WTC11 (cell line): ENCODE results near the gene SERINC4. TPM values are rescaled to one million over a fixed set of nuclear protein-coding genes. Genes with fewer than 3 reads are reported as not detected.

Experiments
- ATAC-seq: fragments of 200-7000 bp; cut with Tn5 transposase; 2 replicates; pipeline ENCODE4 v1.10.0; 2021; ENCODE audit warnings: mild to moderate bottlenecking, moderate library complexity
- CTCF ChIA-PET: fragments of 300-600 bp; sonication (Branson Sonifier 250); formaldehyde crosslinking; loops from one replicate; lab custom pipeline; 2021; ENCODE audit warnings: antibody characterized with exemption; lab: Charles Lee
- POLR2A ChIA-PET: fragments of 350-600 bp; sonication (Branson Sonifier 250); formaldehyde crosslinking; loops from one replicate; lab custom pipeline; 2021; ENCODE audit warnings: antibody characterized with exemption; lab: Charles Lee
- DNase-seq: peaks from one replicate; pipeline ENCODE4 v3.0.0; 2021; ENCODE audit warnings: low spot score
- H3K27ac Mint-ChIP-seq: 2 replicates; pipeline ENCODE4 v1.8.0; 2021; ENCODE audit warnings: mixed read lengths
- H3K27me3 Mint-ChIP-seq: 2 replicates; pipeline ENCODE4 v1.8.0; 2021; ENCODE audit warnings: low read depth, mild to moderate bottlenecking, moderate library complexity, mixed read lengths
- H3K36me3 Mint-ChIP-seq: 2 replicates; pipeline ENCODE4 v1.8.0; 2021; ENCODE audit warnings: mixed read lengths
- H3K4me1 Mint-ChIP-seq: 2 replicates; pipeline ENCODE4 v1.8.0; 2022; ENCODE audit warnings: mixed read lengths
- H3K4me3 Mint-ChIP-seq: 2 replicates; pipeline ENCODE4 v1.8.0; 2021; ENCODE audit warnings: mild to moderate bottlenecking, moderate library complexity, mixed read lengths
- H3K9me3 Mint-ChIP-seq: 2 replicates; pipeline ENCODE4 v1.8.0; 2021; ENCODE audit warnings: mixed read lengths
- CREB1 ChIP-seq: sonication (generic); formaldehyde crosslinking; IDR thresholded peaks from 2 replicates; pipeline ENCODE4 v1.8.0; 2023; ENCODE audit warnings: mild to moderate bottlenecking, missing genetic modification reagents
- ELF4 ChIP-seq: sonication (generic); formaldehyde crosslinking; IDR thresholded peaks from 2 replicates; pipeline ENCODE4 v1.8.1; 2022; ENCODE audit warnings: low read depth, mild to moderate bottlenecking, moderate library complexity, missing genetic modification reagents
- ESRRA ChIP-seq: sonication (generic); formaldehyde crosslinking; IDR thresholded peaks from 2 replicates; pipeline ENCODE4 v1.8.1; 2022; ENCODE audit warnings: mild to moderate bottlenecking, missing genetic modification reagents, borderline replicate concordance
- FOXJ3 ChIP-seq: sonication (generic); formaldehyde crosslinking; IDR thresholded peaks from 2 replicates; pipeline ENCODE4 v1.9.0; 2021; ENCODE audit warnings: missing genetic modification reagents, mild to moderate bottlenecking, borderline replicate concordance
- IRF1 ChIP-seq: sonication (generic); formaldehyde crosslinking; IDR thresholded peaks from 2 replicates; pipeline ENCODE4 v1.8.0; 2023; ENCODE audit warnings: missing genetic modification reagents
- MXD4 ChIP-seq: fragments of 250-450 bp; sonication (Bioruptor Pico); IDR thresholded peaks from 2 replicates; pipeline ENCODE4 v1.8.0; 2021; ENCODE audit warnings: mild to moderate bottlenecking, moderate library complexity, borderline replicate concordance
- NFE2L1 ChIP-seq: sonication (generic); formaldehyde crosslinking; IDR thresholded peaks from 2 replicates; pipeline ENCODE4 v1.8.1; 2023; ENCODE audit warnings: missing genetic modification reagents
- RELA ChIP-seq: sonication (generic); formaldehyde crosslinking; IDR thresholded peaks from 2 replicates; pipeline ENCODE4 v1.8.1; 2022; ENCODE audit warnings: missing genetic modification reagents, mild to moderate bottlenecking, borderline replicate concordance
- ZMAT4 ChIP-seq: fragments of 250-450 bp; sonication (Bioruptor Pico); IDR thresholded peaks from 2 replicates; pipeline ENCODE4 v1.9.0; 2021; ENCODE audit warnings: mild to moderate bottlenecking
- ZNF121 ChIP-seq: sonication (generic); formaldehyde crosslinking; IDR thresholded peaks from 2 replicates; pipeline ENCODE4 v1.8.0; 2023; ENCODE audit warnings: missing genetic modification reagents
- total RNA-seq: library from RNA; stranded (reverse); gene quantifications from 3 replicates; pipeline ENCODE4 v1.2.3, GENCODE V29; 2021
- TF ChIP-seq, protein P1 (sequence below): sonication (generic); formaldehyde crosslinking; IDR thresholded peaks from 2 replicates; pipeline ENCODE4 v1.8.0; 2022; ENCODE audit warnings: mild to moderate bottlenecking, missing genetic modification reagents
- TF ChIP-seq, protein P2 (sequence below): sonication (generic); formaldehyde crosslinking; IDR thresholded peaks from 2 replicates; pipeline ENCODE4 v1.8.0; 2023; ENCODE audit warnings: missing genetic modification reagents, mild to moderate bottlenecking, borderline replicate concordance
- TF ChIP-seq, protein P3 (sequence below): sonication (generic); formaldehyde crosslinking; IDR thresholded peaks from 2 replicates; pipeline ENCODE4 v1.8.0; 2022; ENCODE audit warnings: mild to moderate bottlenecking, missing genetic modification reagents
- TF ChIP-seq, protein P4 (sequence below): fragments of 250-450 bp; sonication (Bioruptor Pico); IDR thresholded peaks from 2 replicates; pipeline ENCODE4 v1.9.0; 2021; ENCODE audit warnings: mild to moderate bottlenecking, borderline replicate concordance
- TF ChIP-seq, protein P5 (sequence below): fragments of 250-450 bp; sonication (Bioruptor Pico); IDR thresholded peaks from 2 replicates; pipeline ENCODE4 v1.9.0; 2021; ENCODE audit warnings: mild to moderate bottlenecking
- TF ChIP-seq, protein P6 (sequence below): sonication (generic); formaldehyde crosslinking; IDR thresholded peaks from 2 replicates; pipeline ENCODE4 v1.8.1; 2022; ENCODE audit warnings: low read depth, mild to moderate bottlenecking, moderate library complexity, missing genetic modification reagents, borderline replicate concordance

Gene SERINC4
- total RNA-seq, 1 experiment from 2014 or later, result not detected

DNA sequence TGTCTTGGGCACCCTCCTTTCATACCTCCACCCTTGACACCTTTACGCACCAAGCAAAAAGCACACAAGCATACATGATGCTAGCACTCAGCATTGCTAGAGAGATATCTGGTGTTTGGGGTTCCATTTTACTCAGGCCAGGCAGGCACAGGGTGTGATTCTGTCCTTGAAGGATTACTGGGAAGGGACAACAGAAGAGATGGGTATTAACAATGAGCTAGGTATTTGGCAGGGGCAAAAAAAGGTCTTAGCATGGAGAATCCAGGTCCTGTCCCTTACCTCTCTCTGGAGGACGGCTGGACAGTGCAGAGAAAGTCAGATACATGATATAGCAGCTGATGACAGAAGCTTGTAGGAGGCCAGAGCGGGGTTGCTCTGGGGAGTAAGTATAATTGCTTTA is 3.5 kb downstream of the SERINC4 start:
- Mint-ChIP-seq H3K36me3 (peaks cover 63% of the 10 kb centered on the region), H3K27me3 (no peaks in the 10 kb centered on the region), H3K27ac (peak overlapping the region; percentile 18; the same call in 1 of the 2 replicates), H3K9me3 (no peaks in the 10 kb centered on the region), H3K4me1 (peaks cover 61% of the 10 kb centered on the region), H3K4me3 (no peak overlapping the region)
- ChIA-PET CTCF (interaction anchor here (0.6 to 11.1 kb wide), 2 partner anchors 21 to 739 kb away, joined by 3 to 75 read pairs; partner anchors contain the start of gene ELL3), POLR2A (interaction anchor here (0.6 to 2.6 kb wide), 3 partner anchors 11 to 23 kb away, joined by 3 to 8 read pairs (median 3); partner anchors contain the start of gene ELL3)
- DNase-seq (no peak), ATAC-seq (no peak)
- TF ChIP-seq, protein P1, sequence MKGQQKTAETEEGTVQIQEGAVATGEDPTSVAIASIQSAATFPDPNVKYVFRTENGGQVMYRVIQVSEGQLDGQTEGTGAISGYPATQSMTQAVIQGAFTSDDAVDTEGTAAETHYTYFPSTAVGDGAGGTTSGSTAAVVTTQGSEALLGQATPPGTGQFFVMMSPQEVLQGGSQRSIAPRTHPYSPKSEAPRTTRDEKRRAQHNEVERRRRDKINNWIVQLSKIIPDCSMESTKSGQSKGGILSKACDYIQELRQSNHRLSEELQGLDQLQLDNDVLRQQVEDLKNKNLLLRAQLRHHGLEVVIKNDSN, result no peak
- TF ChIP-seq ZNF121 (CRISPR knock-in tag) (no peak), CREB1 (CRISPR knock-in tag) (no peak), ELF4 (CRISPR knock-in tag) (no peak), IRF1 (CRISPR knock-in tag) (no peak), RELA (CRISPR knock-in tag) (no peak), FOXJ3 (no peak)
- TF ChIP-seq, protein P2, sequence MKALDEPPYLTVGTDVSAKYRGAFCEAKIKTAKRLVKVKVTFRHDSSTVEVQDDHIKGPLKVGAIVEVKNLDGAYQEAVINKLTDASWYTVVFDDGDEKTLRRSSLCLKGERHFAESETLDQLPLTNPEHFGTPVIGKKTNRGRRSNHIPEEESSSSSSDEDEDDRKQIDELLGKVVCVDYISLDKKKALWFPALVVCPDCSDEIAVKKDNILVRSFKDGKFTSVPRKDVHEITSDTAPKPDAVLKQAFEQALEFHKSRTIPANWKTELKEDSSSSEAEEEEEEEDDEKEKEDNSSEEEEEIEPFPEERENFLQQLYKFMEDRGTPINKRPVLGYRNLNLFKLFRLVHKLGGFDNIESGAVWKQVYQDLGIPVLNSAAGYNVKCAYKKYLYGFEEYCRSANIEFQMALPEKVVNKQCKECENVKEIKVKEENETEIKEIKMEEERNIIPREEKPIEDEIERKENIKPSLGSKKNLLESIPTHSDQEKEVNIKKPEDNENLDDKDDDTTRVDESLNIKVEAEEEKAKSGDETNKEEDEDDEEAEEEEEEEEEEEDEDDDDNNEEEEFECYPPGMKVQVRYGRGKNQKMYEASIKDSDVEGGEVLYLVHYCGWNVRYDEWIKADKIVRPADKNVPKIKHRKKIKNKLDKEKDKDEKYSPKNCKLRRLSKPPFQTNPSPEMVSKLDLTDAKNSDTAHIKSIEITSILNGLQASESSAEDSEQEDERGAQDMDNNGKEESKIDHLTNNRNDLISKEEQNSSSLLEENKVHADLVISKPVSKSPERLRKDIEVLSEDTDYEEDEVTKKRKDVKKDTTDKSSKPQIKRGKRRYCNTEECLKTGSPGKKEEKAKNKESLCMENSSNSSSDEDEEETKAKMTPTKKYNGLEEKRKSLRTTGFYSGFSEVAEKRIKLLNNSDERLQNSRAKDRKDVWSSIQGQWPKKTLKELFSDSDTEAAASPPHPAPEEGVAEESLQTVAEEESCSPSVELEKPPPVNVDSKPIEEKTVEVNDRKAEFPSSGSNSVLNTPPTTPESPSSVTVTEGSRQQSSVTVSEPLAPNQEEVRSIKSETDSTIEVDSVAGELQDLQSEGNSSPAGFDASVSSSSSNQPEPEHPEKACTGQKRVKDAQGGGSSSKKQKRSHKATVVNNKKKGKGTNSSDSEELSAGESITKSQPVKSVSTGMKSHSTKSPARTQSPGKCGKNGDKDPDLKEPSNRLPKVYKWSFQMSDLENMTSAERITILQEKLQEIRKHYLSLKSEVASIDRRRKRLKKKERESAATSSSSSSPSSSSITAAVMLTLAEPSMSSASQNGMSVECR, result no peak
- TF ChIP-seq, protein P3, sequence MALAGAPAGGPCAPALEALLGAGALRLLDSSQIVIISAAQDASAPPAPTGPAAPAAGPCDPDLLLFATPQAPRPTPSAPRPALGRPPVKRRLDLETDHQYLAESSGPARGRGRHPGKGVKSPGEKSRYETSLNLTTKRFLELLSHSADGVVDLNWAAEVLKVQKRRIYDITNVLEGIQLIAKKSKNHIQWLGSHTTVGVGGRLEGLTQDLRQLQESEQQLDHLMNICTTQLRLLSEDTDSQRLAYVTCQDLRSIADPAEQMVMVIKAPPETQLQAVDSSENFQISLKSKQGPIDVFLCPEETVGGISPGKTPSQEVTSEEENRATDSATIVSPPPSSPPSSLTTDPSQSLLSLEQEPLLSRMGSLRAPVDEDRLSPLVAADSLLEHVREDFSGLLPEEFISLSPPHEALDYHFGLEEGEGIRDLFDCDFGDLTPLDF (CRISPR knock-in tag), result no peak
- TF ChIP-seq, protein P4, sequence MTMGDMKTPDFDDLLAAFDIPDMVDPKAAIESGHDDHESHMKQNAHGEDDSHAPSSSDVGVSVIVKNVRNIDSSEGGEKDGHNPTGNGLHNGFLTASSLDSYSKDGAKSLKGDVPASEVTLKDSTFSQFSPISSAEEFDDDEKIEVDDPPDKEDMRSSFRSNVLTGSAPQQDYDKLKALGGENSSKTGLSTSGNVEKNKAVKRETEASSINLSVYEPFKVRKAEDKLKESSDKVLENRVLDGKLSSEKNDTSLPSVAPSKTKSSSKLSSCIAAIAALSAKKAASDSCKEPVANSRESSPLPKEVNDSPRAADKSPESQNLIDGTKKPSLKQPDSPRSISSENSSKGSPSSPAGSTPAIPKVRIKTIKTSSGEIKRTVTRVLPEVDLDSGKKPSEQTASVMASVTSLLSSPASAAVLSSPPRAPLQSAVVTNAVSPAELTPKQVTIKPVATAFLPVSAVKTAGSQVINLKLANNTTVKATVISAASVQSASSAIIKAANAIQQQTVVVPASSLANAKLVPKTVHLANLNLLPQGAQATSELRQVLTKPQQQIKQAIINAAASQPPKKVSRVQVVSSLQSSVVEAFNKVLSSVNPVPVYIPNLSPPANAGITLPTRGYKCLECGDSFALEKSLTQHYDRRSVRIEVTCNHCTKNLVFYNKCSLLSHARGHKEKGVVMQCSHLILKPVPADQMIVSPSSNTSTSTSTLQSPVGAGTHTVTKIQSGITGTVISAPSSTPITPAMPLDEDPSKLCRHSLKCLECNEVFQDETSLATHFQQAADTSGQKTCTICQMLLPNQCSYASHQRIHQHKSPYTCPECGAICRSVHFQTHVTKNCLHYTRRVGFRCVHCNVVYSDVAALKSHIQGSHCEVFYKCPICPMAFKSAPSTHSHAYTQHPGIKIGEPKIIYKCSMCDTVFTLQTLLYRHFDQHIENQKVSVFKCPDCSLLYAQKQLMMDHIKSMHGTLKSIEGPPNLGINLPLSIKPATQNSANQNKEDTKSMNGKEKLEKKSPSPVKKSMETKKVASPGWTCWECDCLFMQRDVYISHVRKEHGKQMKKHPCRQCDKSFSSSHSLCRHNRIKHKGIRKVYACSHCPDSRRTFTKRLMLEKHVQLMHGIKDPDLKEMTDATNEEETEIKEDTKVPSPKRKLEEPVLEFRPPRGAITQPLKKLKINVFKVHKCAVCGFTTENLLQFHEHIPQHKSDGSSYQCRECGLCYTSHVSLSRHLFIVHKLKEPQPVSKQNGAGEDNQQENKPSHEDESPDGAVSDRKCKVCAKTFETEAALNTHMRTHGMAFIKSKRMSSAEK (CRISPR knock-in tag), result no peak

DNA sequence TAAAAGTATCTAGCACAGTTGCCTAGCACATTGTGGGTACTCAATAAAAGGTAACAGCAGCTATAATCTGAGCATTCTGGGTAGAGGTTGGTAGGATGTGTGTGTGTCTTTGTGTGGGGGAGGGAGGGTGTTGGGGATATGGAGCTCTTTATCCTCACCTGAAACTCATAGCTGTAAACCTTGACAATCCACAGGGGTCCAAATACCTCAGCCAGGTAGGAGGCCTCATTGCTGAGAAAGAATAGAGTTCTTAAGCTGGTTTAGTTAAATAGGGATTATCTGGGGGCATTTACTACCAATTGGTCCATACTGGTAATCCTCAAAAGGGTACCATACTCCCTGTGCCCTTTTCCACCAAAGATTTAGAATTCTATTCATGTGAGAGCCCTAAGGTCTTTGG is 4.0 kb downstream of the SERINC4 start:
- Mint-ChIP-seq H3K9me3 (no peaks in the 10 kb centered on the region), H3K4me3 (no peak overlapping the region; the same call in none of the 2 replicates), H3K36me3 (peaks cover 59% of the 10 kb centered on the region), H3K4me1 (peaks cover 57% of the 10 kb centered on the region), H3K27ac (peak overlapping the region; percentile 89), H3K27me3 (no peaks in the 10 kb centered on the region)
- no peak for DNase-seq
- no peak for ATAC-seq
- CTCF ChIA-PET, result interaction anchor here (0.6 to 11.1 kb wide), 2 partner anchors 20 to 739 kb away, joined by 3 to 75 read pairs; partner anchors contain the start of gene ELL3
- POLR2A ChIA-PET, result interaction anchor here (2.6 kb wide), 1 partner anchor 20 kb away, joined by 8 read pairs; the partner anchor contains the start of gene ELL3
- TF ChIP-seq NFE2L1 (CRISPR knock-in tag) (no peak), MXD4 (CRISPR knock-in tag) (no peak), ZMAT4 (no peak), ESRRA (CRISPR knock-in tag) (no peak)
- TF ChIP-seq, protein P5, sequence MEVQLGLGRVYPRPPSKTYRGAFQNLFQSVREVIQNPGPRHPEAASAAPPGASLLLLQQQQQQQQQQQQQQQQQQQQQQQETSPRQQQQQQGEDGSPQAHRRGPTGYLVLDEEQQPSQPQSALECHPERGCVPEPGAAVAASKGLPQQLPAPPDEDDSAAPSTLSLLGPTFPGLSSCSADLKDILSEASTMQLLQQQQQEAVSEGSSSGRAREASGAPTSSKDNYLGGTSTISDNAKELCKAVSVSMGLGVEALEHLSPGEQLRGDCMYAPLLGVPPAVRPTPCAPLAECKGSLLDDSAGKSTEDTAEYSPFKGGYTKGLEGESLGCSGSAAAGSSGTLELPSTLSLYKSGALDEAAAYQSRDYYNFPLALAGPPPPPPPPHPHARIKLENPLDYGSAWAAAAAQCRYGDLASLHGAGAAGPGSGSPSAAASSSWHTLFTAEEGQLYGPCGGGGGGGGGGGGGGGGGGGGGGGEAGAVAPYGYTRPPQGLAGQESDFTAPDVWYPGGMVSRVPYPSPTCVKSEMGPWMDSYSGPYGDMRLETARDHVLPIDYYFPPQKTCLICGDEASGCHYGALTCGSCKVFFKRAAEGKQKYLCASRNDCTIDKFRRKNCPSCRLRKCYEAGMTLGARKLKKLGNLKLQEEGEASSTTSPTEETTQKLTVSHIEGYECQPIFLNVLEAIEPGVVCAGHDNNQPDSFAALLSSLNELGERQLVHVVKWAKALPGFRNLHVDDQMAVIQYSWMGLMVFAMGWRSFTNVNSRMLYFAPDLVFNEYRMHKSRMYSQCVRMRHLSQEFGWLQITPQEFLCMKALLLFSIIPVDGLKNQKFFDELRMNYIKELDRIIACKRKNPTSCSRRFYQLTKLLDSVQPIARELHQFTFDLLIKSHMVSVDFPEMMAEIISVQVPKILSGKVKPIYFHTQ (CRISPR knock-in tag), result no peak
- TF ChIP-seq, protein P6, sequence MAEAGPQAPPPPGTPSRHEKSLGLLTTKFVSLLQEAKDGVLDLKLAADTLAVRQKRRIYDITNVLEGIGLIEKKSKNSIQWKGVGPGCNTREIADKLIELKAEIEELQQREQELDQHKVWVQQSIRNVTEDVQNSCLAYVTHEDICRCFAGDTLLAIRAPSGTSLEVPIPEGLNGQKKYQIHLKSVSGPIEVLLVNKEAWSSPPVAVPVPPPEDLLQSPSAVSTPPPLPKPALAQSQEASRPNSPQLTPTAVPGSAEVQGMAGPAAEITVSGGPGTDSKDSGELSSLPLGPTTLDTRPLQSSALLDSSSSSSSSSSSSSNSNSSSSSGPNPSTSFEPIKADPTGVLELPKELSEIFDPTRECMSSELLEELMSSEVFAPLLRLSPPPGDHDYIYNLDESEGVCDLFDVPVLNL, result no peak
